Endometrial microvascular endothelial cells (primary cell): ENCODE measurements around the gene STX12. TPM values are rescaled to one million over a fixed set of nuclear protein-coding genes. Genes with fewer than 3 reads are reported as not detected.
"Not testable (repeated sequence)": the region's sequence is repeated elsewhere in the genome, so short reads cannot be mapped to it uniquely, and the experiment has no call there.

ENCODE experiments used
- in situ Hi-C: cut with HindIII; loops from 2 replicates; pipeline ENCODE4 v1.10.0; 2017; ENCODE audit warnings: low sequenced_read_pairs, low pct_unique_long_range_greater_than_20kb; ENCODE audit errors: inconsistent ontology term
- total RNA-seq: library from RNA; depleted of rRNA; stranded (reverse); fragments of >200 nt; gene quantifications from one replicate; pipeline ENCODE4 v1.2.3, GENCODE V29; 2015; ENCODE audit errors: inconsistent ontology term

The STX12 gene
- total RNA-seq, 1 donor from 2014 or later = 108 TPM

DNA sequence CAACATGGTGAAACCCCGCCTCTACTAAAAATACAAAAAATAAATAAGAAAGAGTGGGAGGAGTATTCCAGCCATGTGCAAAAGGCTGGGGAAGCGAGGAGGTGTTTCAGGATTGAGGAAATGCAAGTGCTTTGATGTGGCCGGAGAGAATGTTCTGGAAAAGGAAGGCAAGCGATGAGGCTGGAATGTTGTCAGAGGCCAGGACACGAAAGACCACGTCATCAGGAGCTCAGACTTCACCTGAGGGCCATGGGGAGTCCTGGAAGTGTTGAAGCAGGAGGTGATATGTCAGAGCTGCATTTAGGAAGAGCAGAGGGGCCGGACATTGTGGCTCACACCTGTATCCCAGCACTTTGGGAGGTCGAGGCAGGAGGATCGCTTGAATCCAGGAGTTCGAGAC is 88.4 kb downstream of the STX12 start:
- in situ Hi-C loops = no loop called here

DNA sequence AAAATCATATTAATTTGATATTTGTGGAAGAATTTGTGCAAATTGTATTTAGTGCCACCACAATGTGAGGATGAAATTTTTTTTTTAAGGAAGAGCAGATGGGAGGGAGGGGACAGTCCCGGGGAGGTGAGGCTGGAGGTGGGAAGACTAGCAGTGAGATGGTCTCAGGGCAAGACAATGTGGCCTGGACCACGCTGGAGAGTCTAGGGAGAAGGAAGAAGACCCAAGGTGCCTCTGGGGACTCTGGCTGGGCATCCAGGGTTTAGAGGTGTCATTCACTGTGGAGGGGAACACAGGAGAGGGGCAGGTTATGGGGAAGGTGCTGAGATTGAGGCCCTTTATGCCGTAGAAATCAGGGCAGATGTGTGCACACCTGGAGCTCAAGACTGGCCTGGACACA is 89.0 kb downstream of the STX12 start:
- in situ Hi-C loops = no loop called here

DNA sequence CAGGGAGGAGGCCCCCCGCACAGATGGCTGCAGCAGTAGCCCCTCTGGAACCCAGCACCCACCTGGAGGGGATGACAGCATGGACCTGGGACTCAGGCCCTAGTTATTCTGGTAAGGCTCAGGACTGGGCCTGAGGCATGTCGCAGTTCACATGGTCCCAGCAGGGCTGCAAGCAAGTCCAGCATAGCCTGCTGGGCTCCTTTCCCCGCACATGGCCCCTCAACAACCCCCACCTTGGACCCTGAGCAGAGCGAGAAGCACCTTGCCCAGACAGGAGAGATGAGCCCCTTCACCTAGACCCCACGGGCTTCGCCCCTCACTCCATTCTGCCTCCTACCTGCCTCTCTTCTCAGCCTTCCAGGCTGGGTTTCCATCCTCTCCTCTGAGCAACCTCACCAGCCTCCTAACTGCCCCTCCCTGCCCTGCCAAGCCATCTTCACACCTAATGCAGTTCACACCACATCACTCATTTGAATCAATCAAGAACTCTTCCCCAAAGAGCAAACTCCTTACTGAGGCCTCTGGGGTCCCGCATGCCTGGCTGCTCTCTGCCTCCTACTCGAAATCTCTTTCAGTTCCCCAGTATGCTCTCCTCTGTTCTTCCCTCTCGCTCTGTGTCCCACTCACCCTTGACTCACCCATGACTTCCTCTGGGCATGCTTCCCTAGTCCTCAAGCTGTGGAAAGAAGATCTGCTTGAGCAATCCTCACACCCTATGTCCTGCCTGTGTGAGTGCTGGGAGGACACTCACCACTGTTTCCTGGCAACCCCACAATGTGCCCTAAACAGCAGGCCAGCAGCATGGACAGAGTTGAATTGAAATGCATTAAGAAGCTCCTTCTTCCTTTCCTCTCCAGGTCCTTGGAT is 89.9 kb downstream of the STX12 start:
- in situ Hi-C loops = no loop called here

DNA sequence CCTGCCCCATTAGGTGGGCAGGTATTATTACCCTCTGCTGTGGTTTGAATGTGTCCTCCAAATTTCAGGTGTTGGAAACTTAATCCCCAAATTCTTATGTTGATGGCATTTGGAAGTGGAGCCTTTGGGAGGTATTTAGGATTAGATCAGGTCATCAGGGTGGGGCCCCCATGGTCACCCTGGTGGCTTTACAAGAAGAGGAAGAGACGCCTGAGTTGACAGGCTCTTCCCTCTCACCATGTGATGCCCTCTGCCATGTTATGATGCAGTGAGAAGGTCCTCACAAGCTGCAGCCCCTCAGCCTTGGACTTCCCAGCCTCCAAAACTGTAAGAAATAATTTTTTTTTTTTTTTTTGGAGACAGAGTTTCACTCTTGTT is 90.5 kb downstream of the STX12 start:
- in situ Hi-C loops = no loop called here

DNA sequence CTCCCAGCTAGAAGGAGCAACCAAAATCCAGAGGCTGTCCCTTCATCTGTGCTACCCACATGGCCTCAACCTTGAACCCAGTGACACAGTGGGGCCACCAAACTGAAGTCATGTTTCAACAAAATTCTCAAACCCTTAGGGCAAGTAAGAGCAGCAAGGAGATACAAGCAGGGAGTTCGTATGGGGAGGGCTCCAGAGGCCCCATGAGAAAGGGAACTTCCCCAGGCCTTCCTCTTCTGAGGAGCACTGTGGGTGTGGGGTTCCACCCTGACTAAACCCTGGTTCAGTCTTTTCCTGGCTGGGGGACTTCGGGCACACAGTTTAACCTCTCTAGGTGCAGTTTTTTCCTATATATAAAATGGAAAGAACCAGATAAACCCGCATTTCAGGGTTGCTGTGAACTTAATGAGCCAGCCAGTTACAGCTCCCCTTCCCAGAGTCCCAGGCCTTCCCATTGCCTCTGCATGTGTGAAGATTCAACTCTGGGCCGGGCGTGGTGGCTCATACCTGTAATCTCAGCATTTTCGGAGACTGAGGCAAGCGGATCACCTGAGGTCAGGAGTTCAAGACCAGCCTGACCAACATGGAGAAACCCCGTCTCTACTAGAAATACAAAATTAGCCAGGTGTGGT is 91.4 kb downstream of the STX12 start:
- in situ Hi-C loops = no loop called here

DNA sequence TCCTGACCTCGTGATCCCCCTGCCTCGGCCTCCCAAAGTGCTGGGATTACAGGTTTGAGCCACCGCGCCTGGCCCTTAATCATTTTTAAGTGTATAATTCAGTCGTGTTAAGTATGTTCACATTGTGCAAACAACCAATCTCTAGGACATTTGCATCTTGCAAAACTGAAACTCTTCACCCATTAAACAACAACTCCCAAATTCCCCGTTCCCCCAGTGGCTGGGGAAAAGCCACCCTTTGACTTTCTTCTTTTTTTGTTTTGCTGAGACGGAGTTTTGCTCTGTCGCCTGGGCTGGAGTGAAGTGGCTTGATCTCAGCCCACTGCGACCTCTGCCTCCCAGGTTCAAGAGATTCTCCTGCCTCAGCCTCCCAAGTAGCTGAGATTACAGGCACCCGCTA is 92.8 kb downstream of the STX12 start:
- in situ Hi-C loops = no loop called here

DNA sequence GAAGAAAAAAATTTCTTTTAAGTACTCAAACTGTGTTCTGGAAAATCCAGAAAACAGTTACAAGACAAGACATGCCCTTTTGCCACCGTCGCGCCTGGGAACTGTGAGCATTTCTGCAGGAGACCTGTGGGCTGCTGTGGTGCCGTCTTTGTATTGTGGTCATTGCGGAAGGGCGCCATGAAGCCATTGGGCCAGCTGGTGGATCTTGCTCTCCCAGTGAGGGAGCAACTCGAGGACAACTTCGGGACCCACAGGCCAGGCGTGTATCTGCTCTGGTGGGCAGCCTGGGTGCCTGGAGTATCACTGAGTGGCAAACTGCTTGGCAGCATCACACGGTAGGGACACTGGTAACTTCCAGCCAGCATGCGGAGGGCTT is 95.5 kb downstream of the STX12 start:
- in situ Hi-C loops = no loop called here

DNA sequence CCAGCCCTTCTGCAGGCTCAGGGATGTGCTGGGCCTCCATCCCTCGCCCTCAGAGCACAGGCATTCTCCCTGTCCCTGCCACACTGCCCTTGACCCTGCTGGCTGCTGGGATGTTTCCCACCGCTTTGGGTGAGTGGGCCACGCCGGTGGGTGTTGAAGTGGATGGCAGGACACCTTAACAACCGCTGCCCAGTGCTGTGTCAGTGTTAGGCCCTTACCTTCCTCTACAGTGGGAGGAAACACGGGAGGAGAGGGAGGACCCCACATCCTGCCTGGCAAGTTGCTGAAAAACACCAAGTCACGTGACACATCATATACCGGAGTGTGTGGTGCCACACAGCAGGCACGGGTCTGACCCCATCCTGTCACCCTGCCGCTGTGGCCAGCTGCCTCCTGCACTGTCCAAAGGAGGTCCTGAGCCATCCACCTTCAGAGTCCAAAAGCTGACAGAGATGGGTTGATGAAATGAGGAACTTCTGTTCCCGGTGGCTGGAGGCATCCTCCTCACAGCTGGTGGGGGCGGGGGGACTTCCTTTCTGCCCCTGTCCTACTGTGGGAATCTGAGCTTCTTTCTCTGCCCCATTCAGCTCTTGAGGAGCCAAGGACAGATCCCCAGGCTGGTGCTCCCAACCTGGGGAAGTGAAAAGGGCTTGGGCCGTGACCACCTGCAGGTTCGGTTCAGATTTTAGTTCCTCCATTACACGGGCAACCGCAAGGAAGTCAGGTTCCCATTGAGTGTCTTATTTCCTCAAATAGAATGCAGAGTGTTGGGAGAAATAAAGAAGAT is 96.1 kb downstream of the STX12 start:
- in situ Hi-C loops = no loop called here

DNA sequence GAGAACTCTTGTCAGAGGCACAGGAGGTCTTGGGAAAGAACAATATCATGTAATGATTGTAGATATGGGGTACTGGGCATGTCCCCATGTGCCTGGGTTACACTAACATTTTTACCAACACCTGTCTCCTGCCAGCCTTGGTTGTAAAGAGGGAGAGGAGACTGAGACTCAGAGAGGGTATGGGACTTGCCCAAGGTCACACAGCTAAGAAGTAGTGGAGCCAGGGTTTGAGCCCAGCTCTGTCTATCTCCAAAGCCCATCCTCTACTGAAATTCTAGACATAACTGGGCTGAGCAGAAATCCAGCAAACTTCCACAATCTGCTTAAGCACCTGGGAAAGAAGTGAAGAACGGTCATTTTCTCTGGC is 96.7 kb downstream of the STX12 start:
- in situ Hi-C loops = no loop called here

DNA sequence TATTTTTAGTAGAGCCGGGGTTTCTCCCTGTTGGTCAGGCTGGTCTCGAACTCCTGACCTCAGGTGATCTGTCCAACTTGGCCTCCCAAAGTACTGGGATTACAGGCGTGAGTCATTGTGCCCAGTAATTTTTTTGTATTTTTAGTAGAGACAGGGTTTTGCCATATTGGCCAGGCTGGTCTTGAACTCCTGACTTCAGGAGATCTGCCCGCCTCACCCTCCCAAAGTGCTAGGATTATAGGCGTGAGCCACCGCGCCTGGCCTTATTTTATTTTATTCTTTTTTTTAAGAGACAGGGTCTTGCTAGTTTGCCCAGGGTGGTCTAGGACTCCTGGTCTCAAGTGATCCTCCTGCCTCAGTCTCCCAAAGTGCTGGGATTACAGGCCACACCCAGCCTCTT is 98.1 kb downstream of the STX12 start:
- in situ Hi-C loops = not testable (repeated sequence)

DNA sequence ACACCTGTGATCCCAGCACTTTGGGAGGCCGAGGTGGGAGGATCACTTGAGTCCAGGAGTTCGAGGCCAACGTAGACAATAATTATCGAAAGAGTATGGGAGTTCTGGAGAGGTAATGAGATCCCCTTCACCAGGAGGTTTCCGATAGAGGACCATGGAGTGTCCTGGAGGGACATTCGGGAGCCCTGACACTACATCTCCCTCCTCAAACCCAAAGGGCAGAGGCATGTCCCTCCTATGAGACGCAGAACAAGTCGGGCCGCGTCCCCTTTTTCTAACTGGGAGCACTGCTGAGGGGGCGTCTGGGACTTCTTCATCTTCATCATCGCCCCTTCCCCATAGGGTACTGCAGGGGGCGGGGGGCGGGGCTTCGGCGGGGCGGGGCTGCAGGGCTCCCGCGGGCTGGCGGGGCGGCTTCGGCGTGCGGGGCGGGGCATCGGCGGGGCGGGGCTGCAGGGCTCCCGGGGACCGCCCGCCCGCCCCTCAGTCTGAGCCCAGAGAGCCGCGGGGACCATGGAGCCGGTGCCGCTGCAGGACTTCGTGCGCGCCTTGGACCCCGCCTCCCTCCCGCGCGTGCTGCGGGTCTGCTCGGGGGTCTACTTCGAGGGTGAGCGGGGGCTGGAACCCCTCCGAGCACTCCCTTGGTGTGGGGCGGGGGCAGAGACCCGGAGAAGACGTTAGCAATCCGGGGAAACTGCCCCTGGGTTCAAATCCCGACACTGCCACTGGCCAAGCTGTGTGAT is 99.2 kb downstream of the STX12 start, which contains the start of gene THEMIS2:
TSS of gene THEMIS2 (plus strand) at position 486 of the 743 bp plus-strand sequence. CDS start at position 514, 28 bp downstream.
- in situ Hi-C loops = no loop called here

DNA sequence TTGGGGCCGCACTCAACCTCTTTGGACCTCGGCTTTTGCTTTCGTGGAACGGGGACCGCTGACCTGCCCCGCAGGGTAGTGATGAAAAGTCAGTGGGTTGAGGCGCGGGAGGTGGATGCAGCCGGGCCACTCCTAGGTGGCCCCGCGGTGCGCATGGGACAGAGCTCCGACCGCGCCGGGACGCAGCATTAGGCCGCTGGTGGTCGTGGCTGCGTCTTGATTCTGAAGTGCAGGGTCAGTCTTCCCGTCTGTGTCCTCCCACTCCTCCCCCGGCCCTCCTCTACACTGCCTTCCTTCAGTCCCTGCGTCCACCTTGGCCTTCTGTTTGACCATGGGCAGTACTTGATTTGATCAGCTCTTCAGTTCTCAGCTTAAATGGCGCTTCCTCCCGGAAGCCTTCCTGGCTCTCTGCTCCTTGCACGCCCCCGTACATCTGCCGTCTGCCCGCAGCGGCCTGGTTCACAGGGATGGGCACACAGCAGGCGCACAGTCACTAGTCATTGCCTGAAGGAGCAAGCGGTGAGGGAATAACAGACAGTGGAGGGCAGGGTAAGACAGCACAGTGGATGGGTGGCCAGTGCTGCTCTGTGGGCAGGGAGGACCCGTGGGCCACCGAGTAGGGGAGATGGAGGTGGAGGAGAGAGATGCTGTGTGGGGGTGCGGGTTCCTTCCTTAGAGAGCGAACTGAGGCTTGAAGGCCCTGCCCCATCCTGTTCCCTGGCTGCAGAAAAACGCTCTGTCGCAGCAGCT is 100.0 kb downstream of the STX12 start:
- in situ Hi-C loops = no loop called here

DNA sequence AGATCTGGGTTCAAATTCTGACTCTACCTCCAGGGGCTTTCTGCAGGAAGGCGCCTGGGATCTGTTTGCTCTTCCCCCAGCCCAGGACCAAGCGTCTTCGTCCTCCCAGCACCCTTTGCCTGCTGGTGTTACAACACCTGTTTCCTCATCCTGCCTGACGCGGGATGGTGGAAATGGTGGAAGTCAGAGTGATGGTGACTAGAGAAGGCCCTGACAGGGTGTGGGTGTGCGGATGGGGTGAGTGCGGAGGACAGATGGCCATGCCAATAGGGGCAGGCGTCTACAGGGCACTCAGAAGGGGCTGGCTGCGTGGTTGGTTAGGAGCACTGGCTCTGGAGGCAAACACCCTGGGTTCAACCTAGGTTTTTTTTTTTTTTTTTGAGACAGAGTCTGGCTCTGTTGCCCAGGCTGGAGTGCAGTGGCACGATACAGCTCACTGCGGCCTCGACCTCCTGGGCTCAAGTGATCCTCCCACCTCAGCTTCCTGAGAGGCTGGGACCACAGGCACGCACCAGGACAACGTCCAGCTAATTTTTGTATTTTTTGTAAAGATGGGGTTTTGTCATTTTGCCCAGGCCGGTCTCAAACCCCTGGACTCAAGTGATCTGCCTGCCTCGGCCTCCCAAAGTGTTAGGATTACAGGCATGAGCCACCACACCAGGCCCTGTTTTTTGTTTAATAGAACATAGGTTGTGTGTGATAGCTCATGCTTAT is 100.8 kb downstream of the STX12 start:
- in situ Hi-C loops = no loop called here

Other genes starting within 250 kb of the STX12 start
- gene AHDC1, start 169.1 kb upstream of the STX12 start, total RNA-seq = 3.0 TPM
- gene FGR, start 138.0 kb upstream of the STX12 start, total RNA-seq = not detected
- 230 TPM for gene IFI6, start 101.0 kb upstream of the STX12 start, total RNA-seq
- gene FAM76A, start 47.3 kb upstream of the STX12 start, total RNA-seq = 7.0 TPM
- gene PPP1R8, start 57.6 kb downstream of the STX12 start, total RNA-seq = 42.6 TPM
- gene THEMIS2, start 99.3 kb downstream of the STX12 start, total RNA-seq = 22.0 TPM
- gene RPA2, start 141.4 kb downstream of the STX12 start, total RNA-seq = 47.0 TPM
- 0.37 TPM for gene SMPDL3B, start 161.8 kb downstream of the STX12 start, total RNA-seq
- gene XKR8, start 186.8 kb downstream of the STX12 start, total RNA-seq = 14.5 TPM